ENCODE data around the gene ARAP1.

Gene ARAP1

DNA sequence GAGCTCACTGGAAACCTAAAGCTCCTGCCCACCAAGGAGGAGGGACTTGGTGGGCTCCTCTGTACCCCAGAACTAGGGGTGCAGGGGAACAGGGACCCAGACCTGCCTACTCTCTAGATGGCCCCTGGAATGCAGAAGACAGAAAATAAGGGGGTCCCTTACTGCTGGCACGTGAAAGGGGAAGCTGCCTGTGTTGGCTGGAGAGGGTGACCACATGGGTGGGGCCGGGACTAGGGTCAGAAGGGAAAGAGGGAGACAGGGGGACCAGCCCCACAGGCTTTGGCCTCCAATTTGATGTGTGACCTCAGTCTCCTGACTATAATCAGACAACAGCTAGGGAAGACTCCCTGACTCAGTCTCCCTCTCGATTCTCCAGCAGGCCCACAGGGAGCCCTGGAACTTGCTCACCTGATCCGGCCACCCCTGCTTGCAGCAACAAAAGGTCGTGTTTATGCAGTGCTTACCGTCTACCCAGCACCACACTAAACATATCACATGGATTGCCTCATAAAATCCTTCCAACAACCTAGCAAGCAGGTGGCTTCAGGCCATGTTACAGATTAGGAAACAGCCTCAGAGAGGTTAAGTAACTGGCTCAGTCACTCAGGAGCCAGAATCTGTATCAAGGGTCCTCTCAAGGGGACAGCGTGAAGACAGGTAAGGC, 10.2 kb downstream of the ARAP1 start:
- H3K9me3 ChIP-seq (ENCODE audit: control insufficient read depth, low read length), result no peaks in the 10 kb centered on the region
- 84% methylated on average over 7 of the region's 7 CpGs for WGBS, 2 experiments
- no peak overlapping the region for H3K27ac ChIP-seq (ENCODE audit: insufficient read depth, low read depth, low read length, poor library complexity, severe bottlenecking)
- H3K36me3 ChIP-seq (ENCODE audit: control insufficient read depth, insufficient read depth, low read length), result no peaks in the 10 kb centered on the region
- H3K27me3 ChIP-seq (ENCODE audit: control insufficient read depth, insufficient read depth, low read length, poor library complexity, severe bottlenecking), result no peaks in the 10 kb centered on the region
- no peak overlapping the region for H3K4me3 ChIP-seq (ENCODE audit: insufficient read depth, low read depth, low read length)
- H3K4me1 ChIP-seq (ENCODE audit: control insufficient read depth, insufficient read depth, low read length), result peaks cover 25% of the 10 kb centered on the region

DNA sequence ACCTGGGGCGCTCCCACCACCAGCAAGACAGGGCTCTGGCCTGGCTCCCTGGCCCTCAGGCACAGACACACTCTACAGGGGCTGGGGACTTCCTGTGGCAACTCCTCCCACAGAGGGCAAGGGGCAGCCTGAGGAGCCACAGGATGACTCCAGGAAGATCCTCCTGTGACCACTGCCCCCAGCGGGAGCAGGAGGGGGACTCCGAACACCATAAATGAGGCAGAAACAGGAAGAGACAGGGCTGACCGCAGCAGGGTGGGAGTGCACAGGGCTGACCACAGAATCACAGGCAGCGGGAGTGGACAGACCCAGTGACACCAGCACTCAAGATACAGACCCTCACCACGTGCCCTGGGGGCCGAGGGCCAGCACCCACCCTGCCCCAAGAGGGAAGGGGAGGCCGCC, 10.8 kb downstream of the ARAP1 start:
- no peak overlapping the region for H3K27ac ChIP-seq (ENCODE audit: insufficient read depth, low read depth, low read length, poor library complexity, severe bottlenecking)
- H3K4me3 ChIP-seq (ENCODE audit: insufficient read depth, low read depth, low read length), result no peak overlapping the region
- no peaks in the 10 kb centered on the region for H3K9me3 ChIP-seq (ENCODE audit: control insufficient read depth, low read length)
- no peaks in the 10 kb centered on the region for H3K36me3 ChIP-seq (ENCODE audit: control insufficient read depth, insufficient read depth, low read length)
- peaks cover 24% of the 10 kb centered on the region for H3K4me1 ChIP-seq (ENCODE audit: control insufficient read depth, insufficient read depth, low read length)
- no peaks in the 10 kb centered on the region for H3K27me3 ChIP-seq (ENCODE audit: control insufficient read depth, insufficient read depth, low read length, poor library complexity, severe bottlenecking)
- 70 to 74% methylated on average over 8 of the region's 8 CpGs for WGBS, 2 experiments

DNA sequence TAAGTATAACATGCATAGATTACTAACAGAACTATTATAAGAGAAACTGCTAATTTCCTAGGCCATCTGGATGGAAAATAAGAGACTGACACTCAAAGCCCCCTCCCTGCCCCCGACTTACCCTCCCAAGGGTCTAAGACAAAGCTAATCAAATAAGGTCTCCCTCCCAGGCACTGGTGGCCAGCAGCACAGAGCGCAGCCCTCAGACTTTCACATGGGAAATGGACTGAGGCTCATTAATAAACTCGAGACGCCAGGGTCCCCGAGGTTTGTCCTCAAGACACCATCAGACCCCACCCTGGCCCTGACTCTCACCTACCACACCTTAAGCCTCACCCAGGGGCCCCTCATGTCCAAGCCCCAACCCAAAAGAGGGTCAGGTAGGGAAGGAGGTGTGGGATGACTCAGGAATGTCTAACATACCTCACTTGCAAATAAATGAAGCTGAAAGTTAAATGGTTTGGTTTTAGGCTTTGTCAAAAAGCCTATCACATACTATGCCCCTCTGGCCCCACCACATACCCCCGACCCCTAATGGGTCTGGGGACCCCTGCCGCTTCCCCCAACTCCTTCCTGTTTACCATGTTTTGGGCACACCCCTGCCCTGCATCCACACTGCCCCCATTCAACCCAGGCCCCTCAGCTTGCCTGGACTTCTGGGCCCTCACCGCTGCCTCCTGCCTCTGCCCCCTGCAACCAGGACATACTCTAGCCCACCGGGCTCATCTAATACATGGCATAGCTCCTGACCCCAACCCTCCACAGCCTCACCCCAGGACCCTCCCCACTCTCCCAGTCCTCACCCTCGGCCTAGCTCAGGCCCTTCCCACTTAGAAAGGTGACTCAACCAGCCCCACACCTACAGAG, 11.4 kb downstream of the ARAP1 start:
- no peak overlapping the region for H3K27ac ChIP-seq (ENCODE audit: insufficient read depth, low read depth, low read length, poor library complexity, severe bottlenecking)

DNA sequence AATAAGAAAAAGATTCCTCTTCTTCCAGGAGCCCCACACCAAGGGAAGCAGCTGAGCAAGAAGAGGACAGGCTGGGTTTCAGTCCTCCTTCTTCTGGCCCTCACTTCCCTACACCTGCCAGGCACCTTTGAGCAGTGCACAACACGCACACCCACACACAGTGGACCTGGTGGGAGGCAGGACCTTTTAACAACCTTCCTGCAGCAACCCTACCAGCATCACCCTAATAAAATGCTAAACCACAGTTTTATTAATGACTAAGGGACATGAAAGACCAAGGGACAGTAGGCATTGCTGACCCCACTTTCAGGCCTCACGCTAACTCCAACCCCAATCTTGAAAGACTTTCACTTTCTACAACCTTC, 12.2 kb downstream of the ARAP1 start:
- Histone ChIP-seq H3K27me3 (ENCODE audit: control insufficient read depth, insufficient read depth, low read length, poor library complexity, severe bottlenecking) (no peaks in the 10 kb centered on the region), H3K9me3 (ENCODE audit: control insufficient read depth, low read length) (no peaks in the 10 kb centered on the region), H3K4me1 (ENCODE audit: control insufficient read depth, insufficient read depth, low read length) (peaks cover 27% of the 10 kb centered on the region), H3K27ac (ENCODE audit: insufficient read depth, low read depth, low read length, poor library complexity, severe bottlenecking) (no peak overlapping the region), H3K4me3 (ENCODE audit: insufficient read depth, low read depth, low read length) (no peak overlapping the region), H3K36me3 (ENCODE audit: control insufficient read depth, insufficient read depth, low read length) (no peaks in the 10 kb centered on the region)
- WGBS, 2 experiments, result 95 to 97% methylated on average over 2 of the region's 2 CpGs

More for the DNA sequence above, 11.4 kb downstream of the ARAP1 start:
- WGBS, 2 experiments, result 71 to 73% methylated on average over 10 of the region's 10 CpGs
- H3K36me3 ChIP-seq (ENCODE audit: control insufficient read depth, insufficient read depth, low read length), result no peaks in the 10 kb centered on the region
- H3K4me1 ChIP-seq (ENCODE audit: control insufficient read depth, insufficient read depth, low read length), result peaks cover 27% of the 10 kb centered on the region
- no peaks in the 10 kb centered on the region for H3K27me3 ChIP-seq (ENCODE audit: control insufficient read depth, insufficient read depth, low read length, poor library complexity, severe bottlenecking)
- H3K4me3 ChIP-seq (ENCODE audit: insufficient read depth, low read depth, low read length), result no peak overlapping the region
- H3K9me3 ChIP-seq (ENCODE audit: control insufficient read depth, low read length), result no peaks in the 10 kb centered on the region

DNA sequence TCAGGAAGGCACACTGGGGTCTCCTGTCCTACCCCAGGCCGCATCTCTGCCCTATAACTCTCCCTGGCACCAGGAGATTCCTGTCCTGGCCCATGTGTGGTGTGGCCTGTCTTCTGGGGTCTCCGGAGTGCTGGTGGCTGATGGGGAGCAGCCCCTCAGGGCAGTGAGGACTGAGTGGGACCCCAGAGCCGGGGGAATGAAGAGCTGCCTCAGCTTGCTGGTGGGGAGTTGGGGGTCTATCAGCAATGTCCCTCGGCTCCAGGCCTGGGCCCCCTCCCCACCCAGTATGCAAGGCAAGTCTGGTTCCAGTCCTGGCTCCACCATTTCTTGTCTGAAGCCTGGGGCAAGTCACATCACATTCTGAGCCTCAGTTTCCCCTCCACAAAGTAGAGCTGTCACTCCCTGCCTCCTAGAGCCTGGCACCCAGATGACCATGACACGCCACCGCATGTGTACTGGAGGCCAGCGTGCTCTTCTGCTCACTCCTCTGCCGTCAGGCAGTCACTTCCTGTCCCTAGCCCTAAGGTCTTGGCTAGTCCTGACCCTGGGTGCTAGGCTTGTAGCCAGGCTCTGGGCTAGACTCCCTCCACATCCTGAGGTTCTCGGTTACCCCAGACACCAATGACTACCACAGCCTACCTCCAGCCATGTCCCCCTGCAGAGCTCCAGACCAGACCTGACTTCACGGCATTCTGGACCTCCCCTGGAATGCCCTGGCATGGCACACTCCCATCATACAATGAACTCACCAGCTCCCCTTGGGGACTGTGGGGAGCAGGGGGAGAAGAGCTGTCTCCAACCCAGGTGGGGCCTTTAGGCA, 12.8 kb downstream of the ARAP1 start:
- WGBS, 2 experiments, result 81 to 83% methylated on average over 10 of the region's 10 CpGs
- no peak overlapping the region for H3K4me3 ChIP-seq (ENCODE audit: insufficient read depth, low read depth, low read length)
- H3K36me3 ChIP-seq (ENCODE audit: control insufficient read depth, insufficient read depth, low read length), result no peaks in the 10 kb centered on the region
- H3K27ac ChIP-seq (ENCODE audit: insufficient read depth, low read depth, low read length, poor library complexity, severe bottlenecking), result no peak overlapping the region
- H3K27me3 ChIP-seq (ENCODE audit: control insufficient read depth, insufficient read depth, low read length, poor library complexity, severe bottlenecking), result no peaks in the 10 kb centered on the region
- peaks cover 27% of the 10 kb centered on the region for H3K4me1 ChIP-seq (ENCODE audit: control insufficient read depth, insufficient read depth, low read length)
- no peaks in the 10 kb centered on the region for H3K9me3 ChIP-seq (ENCODE audit: control insufficient read depth, low read length)

DNA sequence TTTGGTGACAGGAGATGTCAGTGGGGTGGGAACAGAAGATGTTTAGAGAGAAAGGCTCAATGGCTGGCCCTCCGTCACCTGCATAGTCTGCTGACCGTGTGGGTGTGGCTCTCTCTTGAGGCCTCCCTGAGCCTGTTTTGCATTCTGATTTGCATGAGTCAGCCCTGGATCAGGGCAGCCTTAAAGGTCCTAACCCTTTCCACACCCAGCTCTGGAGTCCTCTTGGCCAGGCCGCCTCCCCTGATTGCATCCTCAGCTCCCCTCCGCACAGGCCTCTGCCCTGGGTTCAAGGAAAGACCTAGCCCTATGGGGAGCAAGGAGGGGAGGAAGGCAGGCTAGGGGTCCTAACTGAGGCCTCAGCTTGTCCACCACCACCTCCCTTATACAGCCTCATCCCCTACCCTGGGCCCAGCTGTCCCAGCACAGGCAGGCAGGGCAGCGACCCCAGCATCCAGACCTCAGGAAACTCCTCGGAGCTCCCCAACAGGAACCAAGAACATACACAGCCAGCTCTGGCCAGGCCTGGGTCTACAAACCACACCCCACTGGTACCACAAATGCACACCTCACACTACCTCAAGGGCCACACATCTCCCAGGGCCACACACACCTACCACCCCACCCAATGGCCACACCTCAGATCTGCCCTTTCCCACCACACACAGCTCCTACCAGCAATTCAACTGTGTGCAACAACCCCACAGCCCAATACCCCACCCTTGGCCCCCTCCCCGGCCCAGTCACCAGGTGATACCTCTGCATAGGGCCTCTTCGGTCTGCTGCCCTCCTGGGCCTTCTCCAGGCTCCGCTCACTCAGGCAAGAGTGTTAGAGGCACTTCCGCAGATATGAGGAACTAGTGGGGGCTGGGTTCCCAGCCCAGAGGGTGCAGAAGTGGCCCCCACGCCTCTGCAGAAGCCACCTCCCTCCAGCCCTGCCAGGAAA, 13.7 kb downstream of the ARAP1 start:
- Histone ChIP-seq H3K9me3 (ENCODE audit: control insufficient read depth, low read length) (no peaks in the 10 kb centered on the region), H3K4me1 (ENCODE audit: control insufficient read depth, insufficient read depth, low read length) (peaks cover 27% of the 10 kb centered on the region), H3K4me3 (ENCODE audit: insufficient read depth, low read depth, low read length) (no peak overlapping the region), H3K27me3 (ENCODE audit: control insufficient read depth, insufficient read depth, low read length, poor library complexity, severe bottlenecking) (no peaks in the 10 kb centered on the region), H3K27ac (ENCODE audit: insufficient read depth, low read depth, low read length, poor library complexity, severe bottlenecking) (no peak overlapping the region), H3K36me3 (ENCODE audit: control insufficient read depth, insufficient read depth, low read length) (no peaks in the 10 kb centered on the region)
- WGBS, 2 experiments, result 89 to 91% methylated on average over 11 of the region's 11 CpGs

DNA sequence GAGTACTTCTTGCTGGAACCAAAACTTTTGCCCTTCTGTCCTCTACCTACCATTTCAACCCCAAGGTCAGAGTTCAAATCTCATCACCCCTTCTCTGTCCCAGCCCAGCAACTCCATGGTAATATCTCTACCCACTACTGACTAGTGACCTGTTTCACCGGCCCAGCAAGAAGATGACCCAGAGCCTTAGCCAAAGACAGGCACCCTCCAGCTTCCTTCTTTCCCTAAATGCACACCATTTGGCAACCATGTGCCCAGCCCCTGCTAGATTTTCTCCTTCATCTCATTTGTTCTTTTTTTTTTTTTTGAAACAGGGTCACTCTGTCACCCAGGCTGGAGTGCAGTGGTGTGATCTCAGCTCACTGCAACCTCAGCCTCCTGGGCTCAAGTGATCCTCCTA, 14.9 kb downstream of the ARAP1 start:
- Histone ChIP-seq H3K36me3 (ENCODE audit: control insufficient read depth, insufficient read depth, low read length) (no peaks in the 10 kb centered on the region), H3K27ac (ENCODE audit: insufficient read depth, low read depth, low read length, poor library complexity, severe bottlenecking) (no peak overlapping the region), H3K27me3 (ENCODE audit: control insufficient read depth, insufficient read depth, low read length, poor library complexity, severe bottlenecking) (no peaks in the 10 kb centered on the region), H3K4me1 (ENCODE audit: control insufficient read depth, insufficient read depth, low read length) (peaks cover 26% of the 10 kb centered on the region), H3K4me3 (ENCODE audit: insufficient read depth, low read depth, low read length) (no peak overlapping the region), H3K9me3 (ENCODE audit: control insufficient read depth, low read length) (no peaks in the 10 kb centered on the region)
- WGBS, 2 experiments, result 92 to 97% methylated on average over 1 of the region's 1 CpG

DNA sequence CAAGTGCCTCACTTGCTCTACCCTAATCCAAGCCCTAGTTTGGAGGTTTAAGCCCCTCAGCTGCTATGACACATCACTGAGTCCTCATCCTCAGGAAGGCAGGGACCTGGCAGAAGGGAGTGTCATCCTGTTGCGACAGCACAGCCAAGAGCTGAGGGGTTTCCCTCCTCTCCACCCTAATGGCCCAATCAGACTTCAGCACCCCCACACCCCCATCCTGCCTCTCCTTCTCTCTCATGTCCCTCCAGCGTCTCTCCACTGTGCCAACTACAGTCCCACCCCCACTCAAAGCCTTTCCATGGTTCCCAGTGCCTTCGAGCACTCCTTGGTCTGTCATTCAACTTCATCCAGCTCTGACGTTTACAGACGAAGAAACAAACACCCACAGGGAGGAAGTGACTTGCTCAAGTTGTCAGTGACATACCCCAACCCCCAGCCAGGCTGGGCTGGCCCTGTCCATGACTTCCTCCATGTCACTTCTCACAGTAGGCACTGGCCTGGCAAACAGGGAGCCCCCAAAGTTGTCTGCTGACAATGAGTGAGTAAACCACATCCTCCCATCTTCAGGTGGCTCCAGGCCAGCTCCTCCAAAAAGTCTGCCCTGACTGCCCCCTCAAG, 15.6 kb downstream of the ARAP1 start:
- H3K4me1 ChIP-seq (ENCODE audit: control insufficient read depth, insufficient read depth, low read length), result peaks cover 18% of the 10 kb centered on the region
- no peak overlapping the region for H3K27ac ChIP-seq (ENCODE audit: insufficient read depth, low read depth, low read length, poor library complexity, severe bottlenecking)
- no peaks in the 10 kb centered on the region for H3K36me3 ChIP-seq (ENCODE audit: control insufficient read depth, insufficient read depth, low read length)
- H3K4me3 ChIP-seq (ENCODE audit: insufficient read depth, low read depth, low read length), result no peak overlapping the region
- H3K27me3 ChIP-seq (ENCODE audit: control insufficient read depth, insufficient read depth, low read length, poor library complexity, severe bottlenecking), result no peaks in the 10 kb centered on the region
- 45 to 54% methylated on average over 5 of the region's 5 CpGs for WGBS, 2 experiments
- H3K9me3 ChIP-seq (ENCODE audit: control insufficient read depth, low read length), result no peaks in the 10 kb centered on the region

DNA sequence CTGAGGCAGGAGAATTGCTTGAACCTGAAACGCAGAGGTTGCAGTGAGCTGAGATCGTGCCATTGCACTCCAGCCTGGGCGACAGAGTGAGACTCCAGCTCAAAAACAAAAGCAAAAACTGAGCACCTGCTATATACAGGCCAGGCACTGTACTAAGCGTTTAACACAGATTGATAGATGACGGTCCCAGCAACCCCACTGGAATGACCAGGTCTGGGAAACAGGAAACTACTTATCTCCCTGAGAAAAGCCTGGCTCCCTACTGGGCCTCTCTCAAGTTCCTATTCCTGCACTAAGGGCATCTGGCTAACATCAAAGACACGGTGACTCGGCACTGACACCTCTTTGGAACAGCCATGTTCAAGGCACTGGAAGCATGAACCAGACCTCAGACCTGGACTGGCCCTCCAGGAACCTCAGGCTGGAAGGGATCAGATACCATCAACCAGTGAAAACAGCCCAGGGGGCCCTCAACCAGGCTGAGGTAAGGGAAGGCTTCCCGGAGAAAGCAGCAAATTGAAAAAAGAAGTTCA, 16.6 kb downstream of the ARAP1 start:
- H3K36me3 ChIP-seq (ENCODE audit: control insufficient read depth, insufficient read depth, low read length), result no peaks in the 10 kb centered on the region
- 80 to 82% methylated on average over 8 of the region's 8 CpGs for whole genome bisulfite sequencing, 2 experiments
- H3K4me3 ChIP-seq (ENCODE audit: insufficient read depth, low read depth, low read length), result no peak overlapping the region
- H3K27me3 ChIP-seq (ENCODE audit: control insufficient read depth, insufficient read depth, low read length, poor library complexity, severe bottlenecking), result no peaks in the 10 kb centered on the region
- H3K27ac ChIP-seq (ENCODE audit: insufficient read depth, low read depth, low read length, poor library complexity, severe bottlenecking), result no peak overlapping the region
- peaks cover 8% of the 10 kb centered on the region for H3K4me1 ChIP-seq (ENCODE audit: control insufficient read depth, insufficient read depth, low read length)
- H3K9me3 ChIP-seq (ENCODE audit: control insufficient read depth, low read length), result no peaks in the 10 kb centered on the region

Measured in ectodermal cell (in vitro differentiated cells).